Heart left ventricle (tissue), 13 donors: ENCODE results near the gene DCST1.

Experiments used
- CTCF ChIP-seq, 12 donors: fragments of 200-600 bp; sonication (generic) in 4 of 12; IDR thresholded peaks; one replicate each; pipeline versions ENCODE4 v1.5.0 to v1.8.0; 2018 to 2022; ENCODE audit warnings: antibody characterized with exemption in 12 of 12, mild to moderate bottlenecking in 5 of 12
- POLR2A ChIP-seq, 2 donors: fragments of 450-650 bp; IDR thresholded peaks; one replicate each; pipeline ENCODE4 v1.6.1; 2017; ENCODE audit warnings: antibody characterized with exemption in 2 of 2, mild to moderate bottlenecking in 2 of 2, moderate library complexity in 2 of 2
- donor health status: ischemic (EF 13 %, LVEDD 7.1; RV severe dilation, severe dysfunction).
- donor health status: DM: no; HTN: yes; CAD: no.
- donor health status: DM: no; HTN: no; CAD: no.
- donor health status: ischemic (EF 25% LVEDD 6.9; RV normal size, moderate dysfunction).
- donor health status: ischemic (EF 25% LVEDD 5.7; RV mildly dilated, moderate dysfunction).
- donor health status: ischemic (EF 35%, LVEDD 5.7; RV mildly dilated, moderate dysfunction).
- donor health status: nonischemic (EF 11% LVEDD 7.7; RV severe dilation, severe dysfunction).
- donor health status: DM: yes; HTN: yes; CAD: no.
- donor health status: PGD.
- donor health status: ischemic (EF 29% LVEDD 5.4; RV normal size, mild dysfunction).
- donor health status: nonischemic (EF 23%, LVEDD 6.1; RV moderate dilation, normal function).

DNA sequence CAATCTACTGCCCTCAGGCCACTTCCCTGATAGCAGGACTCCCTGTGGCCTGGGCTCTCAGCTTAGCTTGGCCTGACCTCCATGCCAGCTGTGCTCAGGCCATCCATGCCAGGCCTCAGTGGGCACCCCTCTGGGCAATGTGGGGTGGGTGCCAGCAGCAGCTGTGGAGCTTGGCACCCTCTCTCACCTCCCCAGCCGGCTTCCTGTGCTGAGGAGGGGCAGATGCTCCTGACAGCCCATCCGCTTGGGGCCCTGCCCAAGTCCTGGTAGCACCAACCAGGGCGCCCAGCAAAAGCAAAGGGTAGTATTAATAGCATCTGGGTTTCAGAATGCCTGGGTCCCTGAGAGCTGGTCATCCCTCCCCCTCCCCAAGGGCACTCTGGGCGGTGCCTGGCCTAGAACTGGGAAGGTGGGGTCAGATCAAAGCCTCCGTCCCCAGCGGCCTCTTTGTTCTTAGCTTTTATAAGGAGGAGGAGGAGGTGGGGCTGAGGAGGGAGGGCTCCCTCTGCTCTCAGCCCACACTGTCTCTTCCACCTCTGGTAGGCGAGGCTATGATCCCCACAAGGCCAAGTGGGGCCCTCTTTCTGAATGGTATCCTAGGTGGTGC is 36.0 kb downstream of the DCST1 start:
- no peak for TF ChIP-seq CTCF (IDR thresholded peaks at IDR 0.05)
- TF ChIP-seq POLR2A (IDR thresholded peaks at IDR 0.05): no peak
